Neural progenitor cell (in vitro differentiated cells): ENCODE measurements around the gene UBTD2. TPM values are rescaled to one million over a fixed set of nuclear protein-coding genes. Genes with fewer than 3 reads are reported as not detected.

ENCODE experiments used
- DNase-seq: peaks from one replicate; pipeline ENCODE4 v3.0.0-alpha.2; 2016; ENCODE audit warnings: low spot score
- H2AFZ ChIP-seq: fragments of 200-600 bp; sonication (generic); replicated peaks from 2 replicates; pipeline ENCODE4 v1.6.1; 2016; ENCODE audit warnings: antibody characterized with exemption
- H3F3A ChIP-seq: fragments of 200-600 bp; sonication (generic); 2 replicates; pipeline ENCODE4 v1.6.1; 2016; ENCODE audit warnings: antibody characterized with exemption, low read depth
- H3K27ac ChIP-seq: fragments of 200-600 bp; sonication (generic); 2 replicates; pipeline ENCODE4 v1.5.1; 2016; ENCODE audit warnings: mild to moderate bottlenecking
- H3K27me3 ChIP-seq: fragments of 200-600 bp; sonication (generic); 2 replicates; pipeline ENCODE4 v1.6.1; 2016; ENCODE audit warnings: mild to moderate bottlenecking, moderate library complexity
- H3K36me3 ChIP-seq: fragments of 200-600 bp; sonication (generic); 2 replicates; pipeline ENCODE4 v1.5.1; 2016
- H3K4me1 ChIP-seq: fragments of 200-600 bp; sonication (generic); 2 replicates; pipeline ENCODE4 v1.6.1; 2016; ENCODE audit warnings: mixed run types
- H3K4me2 ChIP-seq: fragments of 200-600 bp; sonication (generic); 2 replicates; pipeline ENCODE4 v1.6.1; 2016
- H3K4me3 ChIP-seq: fragments of 200-600 bp; sonication (generic); 2 replicates; pipeline ENCODE4 v1.5.1; 2016
- H3K79me2 ChIP-seq: fragments of 200-600 bp; sonication (generic); 2 replicates; pipeline ENCODE4 v1.6.1; 2016; ENCODE audit warnings: low read depth
- H3K9ac ChIP-seq: fragments of 200-600 bp; sonication (generic); 2 replicates; pipeline ENCODE4 v1.6.1; 2016
- H3K9me3 ChIP-seq: fragments of 200-600 bp; sonication (generic); 2 replicates; pipeline ENCODE4 v1.5.1; 2016; ENCODE audit warnings: low read depth
- H4K20me1 ChIP-seq: fragments of 200-600 bp; sonication (generic); 2 replicates; pipeline ENCODE4 v1.6.1; 2016; ENCODE audit warnings: low read depth
- H3K27ac Mint-ChIP-seq: 3 replicates; pipeline ENCODE4 v1.8.0; 2021; ENCODE audit warnings: mixed read lengths
- H3K27me3 Mint-ChIP-seq: 2 replicates; pipeline ENCODE4 v1.8.0; 2022; ENCODE audit warnings: low read depth, mild to moderate bottlenecking, inconsistent platforms, moderate library complexity, mixed read lengths; ENCODE audit not compliant: insufficient read depth
- H3K36me3 Mint-ChIP-seq: 3 replicates; pipeline ENCODE4 v1.8.0; 2021; ENCODE audit warnings: mixed read lengths
- H3K4me1 Mint-ChIP-seq: 3 replicates; pipeline ENCODE4 v1.8.0; 2021; ENCODE audit warnings: mixed read lengths
- H3K4me3 Mint-ChIP-seq: 3 replicates; pipeline ENCODE4 v1.8.0; 2021; ENCODE audit warnings: mild to moderate bottlenecking, moderate library complexity, mixed read lengths
- H3K9me3 Mint-ChIP-seq: 3 replicates; pipeline ENCODE4 v1.8.0; 2020; ENCODE audit warnings: mixed read lengths
- EZH2 ChIP-seq: fragments of 200-600 bp; sonication (generic); IDR thresholded peaks from 2 replicates; pipeline ENCODE4 v1.6.1; 2017; ENCODE audit warnings: antibody characterized with exemption, mild to moderate bottlenecking, moderate library complexity
- EZH2phosphoT487 ChIP-seq: fragments of 200-600 bp; sonication (generic); IDR thresholded peaks from 2 replicates; pipeline ENCODE4 v1.6.1; 2017; ENCODE audit warnings: antibody characterized with exemption
- total RNA-seq: library from RNA; depleted of rRNA; stranded (reverse); fragments of >200 nt; gene quantifications from 2 replicates; pipeline ENCODE4 v1.2.3, GENCODE V29; 2015; ENCODE audit warnings: low replicate concordance
- TF ChIP-seq, protein P1 (sequence below): fragments of 200-600 bp; sonication (generic); IDR thresholded peaks from 2 replicates; pipeline ENCODE4 v1.5.1; 2017; ENCODE audit warnings: antibody characterized with exemption, mild to moderate bottlenecking

The UBTD2 gene
- total RNA-seq, 1 donor from 2014 or later, result 92.9 TPM

DNA sequence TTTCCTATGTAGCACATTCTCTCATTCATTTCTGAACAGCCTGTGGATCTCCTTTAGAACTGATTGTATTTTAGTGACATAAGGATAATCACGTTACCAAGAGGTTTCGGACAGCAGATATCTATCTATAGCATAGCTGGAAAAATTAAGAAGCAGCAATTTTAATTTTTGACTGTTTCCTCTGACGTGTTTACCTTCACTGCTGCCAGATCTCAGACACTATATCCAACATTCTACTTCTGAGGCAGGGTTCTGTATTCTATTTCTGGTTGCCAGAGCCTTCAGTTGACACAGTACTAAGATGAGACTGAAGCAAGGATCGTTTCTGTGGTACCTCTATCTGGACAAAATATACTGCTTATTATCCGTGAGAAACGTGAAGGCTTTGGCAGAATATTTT, 89.7 kb downstream of the UBTD2 start, which contains the start of gene EFCAB9:
Gene EFCAB9 (plus strand): TSS at position 301 of the 400 bp plus-strand sequence. CDS start 1 bp downstream, at position 302.
- Mint-ChIP-seq H3K4me3 (no peak within 1 kb of the TSS), H3K27ac (no peak within 1 kb of the TSS), H3K36me3 (no peaks in the 10 kb centered on the region), H3K4me1 (peaks cover 5% of the 10 kb centered on the region), H3K9me3 (peaks cover 2% of the 10 kb centered on the region), H3K27me3 (peaks cover 3% of the 10 kb centered on the region)
- TF ChIP-seq, protein P1, sequence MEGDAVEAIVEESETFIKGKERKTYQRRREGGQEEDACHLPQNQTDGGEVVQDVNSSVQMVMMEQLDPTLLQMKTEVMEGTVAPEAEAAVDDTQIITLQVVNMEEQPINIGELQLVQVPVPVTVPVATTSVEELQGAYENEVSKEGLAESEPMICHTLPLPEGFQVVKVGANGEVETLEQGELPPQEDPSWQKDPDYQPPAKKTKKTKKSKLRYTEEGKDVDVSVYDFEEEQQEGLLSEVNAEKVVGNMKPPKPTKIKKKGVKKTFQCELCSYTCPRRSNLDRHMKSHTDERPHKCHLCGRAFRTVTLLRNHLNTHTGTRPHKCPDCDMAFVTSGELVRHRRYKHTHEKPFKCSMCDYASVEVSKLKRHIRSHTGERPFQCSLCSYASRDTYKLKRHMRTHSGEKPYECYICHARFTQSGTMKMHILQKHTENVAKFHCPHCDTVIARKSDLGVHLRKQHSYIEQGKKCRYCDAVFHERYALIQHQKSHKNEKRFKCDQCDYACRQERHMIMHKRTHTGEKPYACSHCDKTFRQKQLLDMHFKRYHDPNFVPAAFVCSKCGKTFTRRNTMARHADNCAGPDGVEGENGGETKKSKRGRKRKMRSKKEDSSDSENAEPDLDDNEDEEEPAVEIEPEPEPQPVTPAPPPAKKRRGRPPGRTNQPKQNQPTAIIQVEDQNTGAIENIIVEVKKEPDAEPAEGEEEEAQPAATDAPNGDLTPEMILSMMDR, result no peak
- TF ChIP-seq EZH2 (no peak), EZH2phosphoT487 (no peak)
- H3K4me2 ChIP-seq, result no peak within 1 kb of the TSS
- no peaks in the 10 kb centered on the region for H3K27me3 ChIP-seq
- no peaks in the 10 kb centered on the region for H3K79me2 ChIP-seq
- peak within 1 kb of the TSS; percentile 73 for H2AFZ ChIP-seq
- no peaks in the 10 kb centered on the region for H3K36me3 ChIP-seq
- DNase-seq, result no peak
- no peak within 1 kb of the TSS for H3K27ac ChIP-seq
- no peaks in the 10 kb centered on the region for H4K20me1 ChIP-seq
- H3K9me3 ChIP-seq, result no peaks in the 10 kb centered on the region
- peaks cover 29% of the 10 kb centered on the region for H3F3A ChIP-seq
- peaks cover 13% of the 10 kb centered on the region for H3K4me1 ChIP-seq
- no peak within 1 kb of the TSS for H3K4me3 ChIP-seq
- no peak within 1 kb of the TSS for H3K9ac ChIP-seq

DNA sequence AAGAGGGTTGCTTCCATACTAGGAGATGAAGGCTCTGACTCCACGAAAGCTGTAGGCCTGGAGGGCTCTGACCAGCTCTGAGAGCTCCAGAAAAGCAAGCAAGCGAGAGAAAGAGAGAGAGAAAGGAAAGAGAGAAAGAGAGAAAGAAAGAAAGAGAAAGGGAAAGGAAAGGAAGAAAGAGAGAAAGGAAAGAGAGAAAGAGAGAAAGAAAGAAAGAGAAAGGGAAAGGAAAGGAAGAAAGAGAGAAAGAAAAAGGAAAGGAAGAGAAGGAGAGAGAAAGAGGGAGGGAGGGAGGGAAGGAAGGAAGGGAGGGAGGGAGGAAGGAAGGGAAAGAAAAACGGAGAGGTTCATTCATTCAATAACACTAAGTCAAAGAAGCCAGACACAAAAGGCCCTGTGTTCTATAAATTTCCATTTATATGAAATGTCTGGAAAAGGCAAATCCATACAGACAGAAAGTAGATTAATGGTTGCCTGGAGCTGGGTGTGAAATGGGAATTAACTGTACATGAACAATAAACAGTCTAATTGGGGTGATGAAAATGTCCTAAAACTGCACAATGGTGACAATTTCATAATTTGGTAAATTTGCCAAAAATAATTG, 93.8 kb downstream of the UBTD2 start:
- Mint-ChIP-seq H3K27me3 (peaks cover 4% of the 10 kb centered on the region), H3K9me3 (no peaks in the 10 kb centered on the region), H3K4me3 (peak overlapping the region; percentile 84), H3K36me3 (no peaks in the 10 kb centered on the region), H3K27ac (peak overlapping the region; percentile 91), H3K4me1 (peaks cover 24% of the 10 kb centered on the region)
- no peak for DNase-seq
- Histone ChIP-seq H3K9me3 (no peaks in the 10 kb centered on the region), H3K4me1 (peaks cover 14% of the 10 kb centered on the region), H3K36me3 (no peaks in the 10 kb centered on the region), H3K4me3 (peak overlapping the region; percentile 71), H3K27me3 (peaks cover 13% of the 10 kb centered on the region), H3K27ac (peak overlapping the region; percentile 95), H3K9ac (no peak overlapping the region), H2AFZ (peak overlapping the region; percentile 97), H3K79me2 (no peaks in the 10 kb centered on the region), H4K20me1 (no peaks in the 10 kb centered on the region), H3K4me2 (peak overlapping the region; percentile 93), H3F3A (peaks cover 35% of the 10 kb centered on the region)
- TF ChIP-seq EZH2phosphoT487, result no peak
- TF ChIP-seq, protein P1, result no peak
- TF ChIP-seq EZH2, result no peak

DNA sequence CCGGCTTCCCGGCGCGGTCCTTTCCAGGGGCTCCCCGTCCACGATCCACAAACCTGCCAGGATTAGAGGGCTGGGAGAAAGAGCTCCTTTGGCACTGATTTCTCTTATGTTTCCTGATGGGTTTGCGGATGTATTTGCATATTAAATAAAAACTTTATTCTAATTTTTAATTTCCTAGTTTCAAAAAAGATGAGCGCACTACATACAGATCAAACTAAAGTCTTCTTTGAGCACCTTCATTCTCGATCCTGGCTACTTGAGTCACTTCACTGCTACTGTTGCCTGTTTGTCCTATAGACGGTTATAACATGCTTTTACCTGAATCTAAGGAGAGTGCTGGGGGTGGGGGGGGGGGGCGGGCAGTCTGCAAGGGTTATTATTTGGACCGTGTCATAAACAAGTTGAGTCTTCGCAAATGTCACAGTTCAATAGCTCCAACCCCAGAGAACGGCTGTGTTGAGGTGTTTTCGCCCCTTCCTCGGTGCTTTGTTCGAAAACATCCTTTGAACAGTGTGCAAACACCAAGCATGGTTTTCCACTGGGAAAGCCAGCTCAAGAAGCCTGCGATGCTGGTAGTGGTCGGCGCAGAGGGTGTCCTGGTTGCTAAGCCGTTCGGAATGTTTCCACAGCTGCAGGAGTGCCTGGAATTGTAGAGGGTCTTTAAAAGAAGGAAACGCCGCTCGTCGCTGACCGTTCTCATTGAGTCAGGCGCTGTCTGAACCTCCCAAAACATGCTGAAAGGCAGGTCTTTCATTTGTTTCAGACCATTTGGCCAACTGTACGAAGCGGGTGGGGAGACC, 94.5 kb downstream of the UBTD2 start:
- Histone ChIP-seq H3K9ac (no peak overlapping the region), H3F3A (peaks cover 35% of the 10 kb centered on the region), H3K4me1 (peaks cover 14% of the 10 kb centered on the region), H3K79me2 (no peaks in the 10 kb centered on the region), H4K20me1 (no peaks in the 10 kb centered on the region), H3K4me2 (peak overlapping the region; percentile 93), H3K9me3 (no peaks in the 10 kb centered on the region), H3K27me3 (peaks cover 13% of the 10 kb centered on the region), H2AFZ (peak overlapping the region; percentile 97), H3K36me3 (no peaks in the 10 kb centered on the region), H3K27ac (peak overlapping the region; percentile 95), H3K4me3 (peak overlapping the region; percentile 71)
- H3K27me3 Mint-ChIP-seq, result peaks cover 4% of the 10 kb centered on the region
- H3K27ac Mint-ChIP-seq, result peak overlapping the region; percentile 91
- peaks cover 24% of the 10 kb centered on the region for H3K4me1 Mint-ChIP-seq
- no peaks in the 10 kb centered on the region for H3K36me3 Mint-ChIP-seq
- DNase-seq, result peak; percentile 92
- peak overlapping the region; percentile 84 for H3K4me3 Mint-ChIP-seq
- H3K9me3 Mint-ChIP-seq, result no peaks in the 10 kb centered on the region
- TF ChIP-seq, protein P1, result peak; percentile 1
- TF ChIP-seq EZH2phosphoT487, result no peak
